ENCODE measurements around the gene BET1.

DNA sequence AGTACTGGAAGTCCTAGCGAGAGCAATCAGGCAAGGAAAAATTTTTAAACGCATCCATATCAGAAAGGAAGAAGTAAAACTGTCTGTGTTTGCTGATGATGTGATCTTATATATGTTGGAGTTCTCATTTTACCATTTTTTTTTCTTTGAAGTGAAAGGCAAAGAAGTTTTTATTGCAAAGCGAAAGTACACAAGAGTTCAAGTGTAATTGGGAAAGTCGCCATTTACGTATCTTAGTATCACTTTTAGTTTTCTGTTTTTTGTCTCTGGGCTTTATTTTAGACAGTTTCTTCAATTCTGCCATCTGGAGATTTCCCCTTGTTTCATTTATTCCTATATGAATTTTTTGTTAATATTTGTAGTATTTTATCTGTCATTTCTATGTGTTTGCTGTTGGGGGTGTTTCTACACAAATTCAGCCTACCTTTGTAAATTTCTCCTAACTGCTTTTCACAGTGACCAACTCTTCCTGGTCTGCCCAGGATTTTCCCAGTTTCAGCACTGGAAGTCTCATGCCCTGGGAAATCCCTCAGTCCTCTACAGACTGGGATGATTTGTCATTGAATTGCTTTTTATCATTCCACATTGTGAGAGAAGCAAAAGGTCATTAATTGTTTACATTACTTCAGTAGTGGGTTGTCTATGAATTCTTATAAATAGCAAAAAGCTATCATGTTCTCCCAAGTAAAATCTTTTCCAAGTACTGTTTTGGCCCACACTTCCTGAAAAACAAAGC is 23.2 kb downstream of the BET1 start:
- TF ChIP-seq FOXP2 (optimal IDR thresholded peaks at IDR 0.05; ENCODE audit: control extremely low read depth, extremely low read length, insufficient read depth) (no peak), POLR2AphosphoS5 (IDR thresholded peaks at IDR 0.05; ENCODE audit: borderline replicate concordance, low read depth, low read length) (no peak), EZH2 (IDR thresholded peaks at IDR 0.05) (no peak)

Data from SK-N-MC (cell line).